Measurements from ENCODE around the gene ETV2.

DNA sequence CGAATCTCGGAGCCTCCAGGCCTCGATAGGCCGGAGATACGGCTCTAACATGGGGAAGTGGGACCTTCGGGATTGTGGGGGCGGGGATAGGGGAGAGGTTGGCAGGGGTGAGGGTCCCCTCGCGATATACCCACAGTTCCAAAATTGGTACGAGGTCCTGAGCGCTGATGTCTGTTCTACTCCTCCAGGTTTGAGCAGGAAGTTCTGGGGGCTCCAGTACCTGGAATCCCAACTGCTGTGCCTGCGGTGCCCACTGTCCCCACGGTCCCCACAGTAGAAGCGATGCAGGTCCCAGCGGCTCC is 12.3 kb upstream of the ETV2 start:
- TF ChIP-seq, protein P1, sequence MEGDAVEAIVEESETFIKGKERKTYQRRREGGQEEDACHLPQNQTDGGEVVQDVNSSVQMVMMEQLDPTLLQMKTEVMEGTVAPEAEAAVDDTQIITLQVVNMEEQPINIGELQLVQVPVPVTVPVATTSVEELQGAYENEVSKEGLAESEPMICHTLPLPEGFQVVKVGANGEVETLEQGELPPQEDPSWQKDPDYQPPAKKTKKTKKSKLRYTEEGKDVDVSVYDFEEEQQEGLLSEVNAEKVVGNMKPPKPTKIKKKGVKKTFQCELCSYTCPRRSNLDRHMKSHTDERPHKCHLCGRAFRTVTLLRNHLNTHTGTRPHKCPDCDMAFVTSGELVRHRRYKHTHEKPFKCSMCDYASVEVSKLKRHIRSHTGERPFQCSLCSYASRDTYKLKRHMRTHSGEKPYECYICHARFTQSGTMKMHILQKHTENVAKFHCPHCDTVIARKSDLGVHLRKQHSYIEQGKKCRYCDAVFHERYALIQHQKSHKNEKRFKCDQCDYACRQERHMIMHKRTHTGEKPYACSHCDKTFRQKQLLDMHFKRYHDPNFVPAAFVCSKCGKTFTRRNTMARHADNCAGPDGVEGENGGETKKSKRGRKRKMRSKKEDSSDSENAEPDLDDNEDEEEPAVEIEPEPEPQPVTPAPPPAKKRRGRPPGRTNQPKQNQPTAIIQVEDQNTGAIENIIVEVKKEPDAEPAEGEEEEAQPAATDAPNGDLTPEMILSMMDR (IDR thresholded peaks at IDR 0.05; ENCODE audit: insufficient read depth, low read length), result no peak
- TF ChIP-seq POLR2AphosphoS5 (IDR thresholded peaks at IDR 0.05; ENCODE audit: low read depth), result no peak
- TF ChIP-seq, protein P2, sequence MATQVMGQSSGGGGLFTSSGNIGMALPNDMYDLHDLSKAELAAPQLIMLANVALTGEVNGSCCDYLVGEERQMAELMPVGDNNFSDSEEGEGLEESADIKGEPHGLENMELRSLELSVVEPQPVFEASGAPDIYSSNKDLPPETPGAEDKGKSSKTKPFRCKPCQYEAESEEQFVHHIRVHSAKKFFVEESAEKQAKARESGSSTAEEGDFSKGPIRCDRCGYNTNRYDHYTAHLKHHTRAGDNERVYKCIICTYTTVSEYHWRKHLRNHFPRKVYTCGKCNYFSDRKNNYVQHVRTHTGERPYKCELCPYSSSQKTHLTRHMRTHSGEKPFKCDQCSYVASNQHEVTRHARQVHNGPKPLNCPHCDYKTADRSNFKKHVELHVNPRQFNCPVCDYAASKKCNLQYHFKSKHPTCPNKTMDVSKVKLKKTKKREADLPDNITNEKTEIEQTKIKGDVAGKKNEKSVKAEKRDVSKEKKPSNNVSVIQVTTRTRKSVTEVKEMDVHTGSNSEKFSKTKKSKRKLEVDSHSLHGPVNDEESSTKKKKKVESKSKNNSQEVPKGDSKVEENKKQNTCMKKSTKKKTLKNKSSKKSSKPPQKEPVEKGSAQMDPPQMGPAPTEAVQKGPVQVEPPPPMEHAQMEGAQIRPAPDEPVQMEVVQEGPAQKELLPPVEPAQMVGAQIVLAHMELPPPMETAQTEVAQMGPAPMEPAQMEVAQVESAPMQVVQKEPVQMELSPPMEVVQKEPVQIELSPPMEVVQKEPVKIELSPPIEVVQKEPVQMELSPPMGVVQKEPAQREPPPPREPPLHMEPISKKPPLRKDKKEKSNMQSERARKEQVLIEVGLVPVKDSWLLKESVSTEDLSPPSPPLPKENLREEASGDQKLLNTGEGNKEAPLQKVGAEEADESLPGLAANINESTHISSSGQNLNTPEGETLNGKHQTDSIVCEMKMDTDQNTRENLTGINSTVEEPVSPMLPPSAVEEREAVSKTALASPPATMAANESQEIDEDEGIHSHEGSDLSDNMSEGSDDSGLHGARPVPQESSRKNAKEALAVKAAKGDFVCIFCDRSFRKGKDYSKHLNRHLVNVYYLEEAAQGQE (IDR thresholded peaks at IDR 0.05; ENCODE audit: insufficient replicate concordance, low read depth), result no peak
- TF ChIP-seq GABPA (IDR thresholded peaks at IDR 0.05; ENCODE audit: low read depth), result no peak
